ENCODE results near the gene STK24. TPM values are rescaled to one million over a fixed set of nuclear protein-coding genes. Genes with fewer than 3 reads are reported as not detected.

STK24 gene
- polyA plus RNA-seq, 2 of the 4 experiments (the other 2 are of a cell fraction), result 46.1 to 55.6 TPM

GRCh38 chr13:98506728-98507230 is 70.1 kb downstream of the STK24 start:
- 92% methylated on average over 13 of the region's 16 CpGs for WGBS (ENCODE audit: missing lambda C conversion rate)
- DNase-seq (ENCODE audit: low read depth in 1 of 2, low spot score in 1 of 2) (no peak), ATAC-seq (no peak), FAIRE-seq (no peak)
- H3K4me1 ChIP-seq, result peaks cover 46% of the 10 kb centered on the region
- TF ChIP-seq FOXS1 (CRISPR knock-in tag; IDR thresholded peaks at IDR 0.05), result no peak
- no peak for TF ChIP-seq RARB (CRISPR knock-in tag; IDR thresholded peaks at IDR 0.05)
- TF ChIP-seq HOXB13 (CRISPR knock-in tag; IDR thresholded peaks at IDR 0.05; ENCODE audit: low read depth), result no peak
- no peak for TF ChIP-seq EHF (CRISPR knock-in tag; IDR thresholded peaks at IDR 0.05)
- TF ChIP-seq USF2 (IDR thresholded peaks at IDR 0.05), result no peak
- TF ChIP-seq EP300 (IDR thresholded peaks at IDR 0.05), result no peak
- no peak for TF ChIP-seq TFCP2L1 (CRISPR knock-in tag; IDR thresholded peaks at IDR 0.05)
- TF ChIP-seq MAX (IDR thresholded peaks at IDR 0.05), result no peak
- no peak for TF ChIP-seq HOXB5 (CRISPR knock-in tag; IDR thresholded peaks at IDR 0.05)
- TF ChIP-seq RNF2 (IDR thresholded peaks at IDR 0.05; ENCODE audit: borderline replicate concordance, low read depth), result no peak
- H3K4me2 ChIP-seq, result peak overlapping the region; percentile 77
- no peak overlapping the region for H3K4me3 ChIP-seq
- no peaks in the 10 kb centered on the region for H3K9me3 ChIP-seq
- ChIA-PET POLR2A (interaction anchor here (1.2 kb wide), 1 partner anchor 22 kb away, joined by 8 read pairs; no protein-coding TSS in a partner anchor), CTCF (interaction anchor here (0.6 to 3.8 kb wide), 6 partner anchors 11 to 147 kb away, joined by 3 to 12 read pairs (median 4); no protein-coding TSS in a partner anchor)
- peak overlapping the region; percentile 74 to 82; a peak in 5 of 6 replicates for H3K27ac ChIP-seq

GRCh38 chr13:98506322-98506721 is 70.6 kb downstream of the STK24 start:
- DNase-seq (ENCODE audit: low read depth in 1 of 2, low spot score in 1 of 2) (no peak), ATAC-seq (no peak), FAIRE-seq (no peak)
- ChIA-PET POLR2A (no interaction called here), CTCF (interaction anchor here (1.8 kb wide), 1 partner anchor 147 kb away, joined by 6 read pairs; no protein-coding TSS in a partner anchor)
- no peak overlapping the region for H3K4me3 ChIP-seq
- WGBS (ENCODE audit: missing lambda C conversion rate), result 90% methylated on average over 12 of the region's 12 CpGs
- H3K4me2 ChIP-seq, result no peak overlapping the region
- H3K4me1 ChIP-seq, result peaks cover 46% of the 10 kb centered on the region
- peak overlapping the region in 1 of 2 experiments; percentile 74; a peak in 3 of 6 replicates for H3K27ac ChIP-seq
- no peaks in the 10 kb centered on the region for H3K9me3 ChIP-seq
- TF ChIP-seq, protein P1, sequence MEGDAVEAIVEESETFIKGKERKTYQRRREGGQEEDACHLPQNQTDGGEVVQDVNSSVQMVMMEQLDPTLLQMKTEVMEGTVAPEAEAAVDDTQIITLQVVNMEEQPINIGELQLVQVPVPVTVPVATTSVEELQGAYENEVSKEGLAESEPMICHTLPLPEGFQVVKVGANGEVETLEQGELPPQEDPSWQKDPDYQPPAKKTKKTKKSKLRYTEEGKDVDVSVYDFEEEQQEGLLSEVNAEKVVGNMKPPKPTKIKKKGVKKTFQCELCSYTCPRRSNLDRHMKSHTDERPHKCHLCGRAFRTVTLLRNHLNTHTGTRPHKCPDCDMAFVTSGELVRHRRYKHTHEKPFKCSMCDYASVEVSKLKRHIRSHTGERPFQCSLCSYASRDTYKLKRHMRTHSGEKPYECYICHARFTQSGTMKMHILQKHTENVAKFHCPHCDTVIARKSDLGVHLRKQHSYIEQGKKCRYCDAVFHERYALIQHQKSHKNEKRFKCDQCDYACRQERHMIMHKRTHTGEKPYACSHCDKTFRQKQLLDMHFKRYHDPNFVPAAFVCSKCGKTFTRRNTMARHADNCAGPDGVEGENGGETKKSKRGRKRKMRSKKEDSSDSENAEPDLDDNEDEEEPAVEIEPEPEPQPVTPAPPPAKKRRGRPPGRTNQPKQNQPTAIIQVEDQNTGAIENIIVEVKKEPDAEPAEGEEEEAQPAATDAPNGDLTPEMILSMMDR (IDR thresholded peaks at IDR 0.05), result no peak
- no peak for TF ChIP-seq ZNF302 (CRISPR knock-in tag; IDR thresholded peaks at IDR 0.05)
- TF ChIP-seq, protein P2, sequence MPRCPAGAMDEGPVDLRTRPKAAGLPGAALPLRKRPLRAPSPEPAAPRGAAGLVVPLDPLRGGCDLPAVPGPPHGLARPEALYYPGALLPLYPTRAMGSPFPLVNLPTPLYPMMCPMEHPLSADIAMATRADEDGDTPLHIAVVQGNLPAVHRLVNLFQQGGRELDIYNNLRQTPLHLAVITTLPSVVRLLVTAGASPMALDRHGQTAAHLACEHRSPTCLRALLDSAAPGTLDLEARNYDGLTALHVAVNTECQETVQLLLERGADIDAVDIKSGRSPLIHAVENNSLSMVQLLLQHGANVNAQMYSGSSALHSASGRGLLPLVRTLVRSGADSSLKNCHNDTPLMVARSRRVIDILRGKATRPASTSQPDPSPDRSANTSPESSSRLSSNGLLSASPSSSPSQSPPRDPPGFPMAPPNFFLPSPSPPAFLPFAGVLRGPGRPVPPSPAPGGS (IDR thresholded peaks at IDR 0.05), result no peak

GRCh38 chr13:98505217-98505616 is 71.7 kb downstream of the STK24 start:
- WGBS (ENCODE audit: missing lambda C conversion rate), result 86% methylated on average over 2 of the region's 2 CpGs
- no peak overlapping the region for H3K4me3 ChIP-seq
- CTCF ChIA-PET, result interaction anchor here (1.3 to 2.1 kb wide), 3 partner anchors 32 to 148 kb away, joined by 5 to 7 read pairs (median 6); no protein-coding TSS in a partner anchor
- H3K4me2 ChIP-seq, result no peak overlapping the region
- no peaks in the 10 kb centered on the region for H3K9me3 ChIP-seq
- no peak for DNase-seq (ENCODE audit: low read depth in 1 of 2, low spot score in 1 of 2)
- FAIRE-seq, result no peak
- peaks cover 46% of the 10 kb centered on the region for H3K4me1 ChIP-seq
- TF ChIP-seq SREBF2 (IDR thresholded peaks at IDR 0.05) (no peak), ZFP36 (IDR thresholded peaks at IDR 0.05; ENCODE audit: borderline replicate concordance, partially characterized antibody) (no peak), CEBPB (IDR thresholded peaks at IDR 0.05) (no peak), MAFK (IDR thresholded peaks at IDR 0.05; ENCODE audit: partially characterized antibody) (no peak), NFE2L2 (conservative IDR thresholded peaks at IDR 0.05; ENCODE audit: low read length) (no peak), POLR2A (IDR thresholded peaks at IDR 0.05; ENCODE audit: low read length) (no peak), CBX2 (IDR thresholded peaks at IDR 0.05; ENCODE audit: borderline replicate concordance, low read depth) (no peak), EHF (CRISPR knock-in tag; IDR thresholded peaks at IDR 0.05) (no peak), MAX (IDR thresholded peaks at IDR 0.05) (no peak), PBX3 (IDR thresholded peaks at IDR 0.05) (no peak), TFCP2L1 (CRISPR knock-in tag; IDR thresholded peaks at IDR 0.05) (no peak), USF2 (IDR thresholded peaks at IDR 0.05) (no peak), TP53 (CRISPR knock-in tag; IDR thresholded peaks at IDR 0.05) (no peak), RFX5 (IDR thresholded peaks at IDR 0.05) (no peak), SMC3 (IDR thresholded peaks at IDR 0.05) (no peak), RNF2 (IDR thresholded peaks at IDR 0.05; ENCODE audit: borderline replicate concordance, low read depth) (no peak)
- TF ChIP-seq, protein P1 (IDR thresholded peaks at IDR 0.05), result no peak
- POLR2A ChIA-PET, result no interaction called here
- no peak for ATAC-seq
- no peak overlapping the region for H3K27ac ChIP-seq

Measured in A549 (cell line).